GM21528 (cell line): ENCODE results near the gene RAB26.
"Not testable (repeated sequence)": the region's sequence is repeated elsewhere in the genome, so short reads cannot be mapped to it uniquely, and the experiment has no call there.

Experiments used
- ATAC-seq: cut with Tn5 transposase; IDR thresholded peaks from one replicate; pipeline ENCODE4 v1.9.1; 2021; ENCODE audit warnings: mild to moderate bottlenecking, moderate library complexity; ENCODE audit not compliant: unreplicated experiment, low FRiP score

Gene RAB26

DNA sequence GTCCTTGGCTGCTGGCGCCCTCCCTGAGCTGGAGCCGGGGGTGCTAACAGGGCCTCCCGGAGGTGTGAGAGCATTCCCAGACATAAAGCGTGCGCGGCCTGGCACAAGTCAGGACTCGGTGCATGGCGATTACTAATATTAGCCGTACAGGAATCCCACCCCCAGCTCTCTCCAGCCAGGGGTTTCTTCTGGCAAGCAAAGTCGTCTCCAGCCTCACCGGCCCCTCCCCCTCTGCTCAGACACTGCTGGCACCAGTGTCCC, 43.0 kb downstream of the RAB26 start:
- no peak for ATAC-seq

DNA sequence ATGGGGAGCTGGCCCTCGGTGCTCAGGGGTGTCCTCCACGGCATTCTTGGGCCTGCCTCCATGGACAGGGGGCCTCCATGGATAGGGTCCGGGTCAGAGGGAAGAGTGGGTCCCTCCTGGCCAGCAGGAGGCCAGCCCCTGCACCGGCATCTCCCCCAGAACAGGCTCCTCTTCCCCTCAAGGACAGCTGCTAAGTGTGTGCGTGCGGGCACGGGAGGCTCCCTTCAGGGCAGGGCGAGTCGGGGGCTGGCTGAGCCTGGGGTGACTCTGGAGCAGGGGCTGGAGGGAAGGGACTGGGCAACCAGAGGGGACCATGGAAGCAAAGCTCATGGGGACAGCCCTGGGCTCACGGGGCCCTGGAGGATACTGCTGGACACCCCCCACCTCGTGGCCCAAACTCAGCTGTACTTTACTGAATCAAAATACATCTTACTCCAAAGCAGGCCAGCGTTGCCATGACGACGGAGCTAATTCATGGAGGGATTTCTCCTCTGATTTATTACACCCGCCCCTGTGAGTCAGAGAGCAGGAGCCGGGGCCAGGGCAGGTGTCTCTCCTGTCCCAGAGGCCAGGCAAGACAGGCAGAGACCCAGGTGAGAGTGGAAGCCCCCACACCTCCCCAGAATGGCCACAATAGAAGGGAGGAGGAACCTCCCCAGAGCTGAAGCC, 45.9 kb downstream of the RAB26 start:
- ATAC-seq, result no peak

DNA sequence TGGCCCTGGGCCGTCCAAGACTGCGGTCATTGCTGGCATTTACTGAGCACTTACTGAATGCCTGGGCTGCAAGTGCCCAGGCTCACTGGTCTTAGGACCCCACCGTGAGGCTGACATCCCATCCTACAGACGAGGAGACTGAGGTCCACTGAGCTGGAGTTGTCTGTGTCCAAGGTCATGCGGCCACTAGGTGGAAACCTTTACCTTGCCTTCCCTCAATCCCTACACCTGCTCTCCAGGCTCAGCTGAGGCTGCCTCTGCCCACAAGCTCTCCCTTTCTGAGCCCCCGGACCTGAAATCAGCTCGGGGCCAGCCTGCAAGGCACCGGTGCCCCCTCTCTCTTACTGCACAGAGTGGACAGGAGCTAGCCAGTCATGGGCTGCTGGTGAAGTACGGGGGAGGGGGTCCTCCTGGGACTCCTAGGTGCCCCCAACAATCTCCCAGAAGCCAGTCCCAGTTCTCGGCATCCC, 46.5 kb downstream of the RAB26 start:
- no peak for ATAC-seq

DNA sequence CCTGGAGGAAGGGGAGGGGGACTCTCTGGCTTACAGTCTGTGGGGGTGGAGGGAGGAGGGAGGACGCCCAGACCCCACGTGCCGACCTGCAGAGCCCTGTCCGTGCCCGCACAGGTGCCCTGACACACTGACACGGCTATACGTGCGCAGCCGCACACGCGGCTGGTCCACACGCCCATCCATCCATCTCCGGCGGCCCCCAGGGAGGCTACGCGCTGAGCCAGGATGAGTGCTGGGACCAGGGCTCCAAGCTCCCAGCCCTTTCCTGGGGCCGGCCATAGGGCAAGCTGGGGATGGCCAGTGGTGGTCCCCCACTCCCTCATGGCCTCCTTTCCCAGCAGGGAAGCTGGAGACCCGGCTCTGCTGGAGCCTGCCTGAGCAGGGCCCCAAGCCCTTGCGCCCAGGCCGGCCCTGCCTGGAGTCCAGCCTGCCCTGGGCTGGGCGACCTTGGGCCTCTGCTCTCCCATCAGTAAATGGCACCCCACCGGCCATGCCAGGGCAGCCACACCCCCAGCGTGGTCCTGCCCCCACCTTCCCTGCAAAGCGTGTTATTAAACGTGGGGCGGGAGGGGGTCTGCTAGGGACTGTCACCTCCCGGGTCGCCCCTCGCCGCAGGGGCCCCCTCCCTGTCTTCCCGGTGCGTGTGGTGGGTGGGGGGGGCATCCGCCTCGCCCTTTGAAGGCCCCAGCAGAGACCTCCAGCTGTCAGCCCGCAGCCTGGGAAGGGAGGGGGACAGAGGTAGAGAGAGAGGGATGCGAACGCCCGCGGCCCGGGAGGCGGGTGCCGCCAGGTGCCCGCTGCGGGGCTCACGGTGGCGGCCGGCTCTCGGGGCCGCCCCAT, 47.1 kb downstream of the RAB26 start:
- ATAC-seq, result no peak

DNA sequence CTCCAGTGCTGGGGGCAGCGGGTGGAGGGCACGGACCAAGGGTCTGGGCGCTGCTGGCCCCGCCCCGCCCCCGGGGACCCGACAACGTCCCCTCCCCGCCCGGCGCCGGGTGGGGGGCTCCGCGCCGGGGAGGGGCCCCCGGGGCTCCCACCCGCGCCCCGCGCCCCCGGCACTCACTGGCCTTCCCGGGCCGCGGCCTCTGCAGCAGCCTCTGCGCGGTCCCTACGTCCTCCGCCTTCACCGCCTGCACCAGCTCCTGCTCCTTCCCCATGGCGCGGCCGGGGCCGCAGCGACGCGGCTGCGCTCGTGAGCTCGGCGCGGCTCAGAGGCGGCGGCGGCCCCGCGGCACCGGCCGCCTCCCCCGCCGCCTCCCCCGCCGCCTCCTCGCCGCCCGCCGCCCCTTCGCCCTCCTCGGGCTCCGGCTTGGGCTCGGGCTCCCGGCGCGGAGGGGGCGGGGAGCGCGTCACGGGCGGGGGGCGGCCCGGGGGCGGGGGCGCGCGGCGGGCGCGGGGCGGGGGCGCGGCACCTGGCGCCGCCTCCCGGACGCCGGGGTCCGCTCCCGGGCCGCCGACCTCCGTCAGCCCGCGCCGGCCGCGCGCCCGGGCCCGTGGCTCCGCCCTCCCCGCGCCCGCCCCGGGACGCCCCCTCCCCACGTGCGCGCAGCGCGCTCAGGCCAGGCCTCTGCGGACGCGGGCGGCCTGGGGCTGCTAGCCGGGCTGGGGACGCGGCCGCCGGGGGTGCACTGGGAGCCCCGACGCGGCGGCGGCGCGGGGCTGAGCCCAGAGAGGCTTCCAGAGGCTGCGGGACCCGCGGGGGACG, 47.9 kb downstream of the RAB26 start, which contains the start of gene CASKIN1:
TSS of gene CASKIN1 (minus strand) at position 444 of the 819 bp plus-strand sequence. CDS start at position 271, 173 bp downstream.
- ATAC-seq, result no peak

DNA sequence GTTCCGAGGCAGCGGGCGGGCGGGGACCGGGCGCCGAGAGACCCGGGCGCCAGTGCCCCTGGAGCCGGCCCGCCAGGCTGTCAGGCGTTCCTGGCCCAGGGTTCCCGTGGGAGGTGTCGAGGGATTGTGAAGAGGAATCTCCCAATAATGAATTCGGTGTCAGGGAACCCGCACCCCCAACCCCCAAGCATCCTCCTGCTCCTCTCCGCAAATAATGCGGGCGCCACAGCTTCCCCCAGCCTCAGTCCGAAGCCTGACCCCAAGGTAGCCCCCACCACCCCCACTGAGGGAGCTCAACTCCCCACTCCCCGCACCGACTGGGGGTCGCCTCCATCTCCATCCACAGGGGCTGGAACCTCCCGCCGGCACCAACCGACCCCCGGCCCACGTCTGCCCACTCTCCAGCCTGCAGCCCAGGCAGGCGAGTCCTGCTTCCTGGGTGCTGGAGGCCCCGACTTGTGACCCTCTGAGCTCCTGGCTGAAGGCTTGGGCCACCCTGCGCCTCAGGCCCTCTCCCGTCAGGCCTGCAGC, 48.6 kb downstream of the RAB26 start:
- no peak for ATAC-seq

DNA sequence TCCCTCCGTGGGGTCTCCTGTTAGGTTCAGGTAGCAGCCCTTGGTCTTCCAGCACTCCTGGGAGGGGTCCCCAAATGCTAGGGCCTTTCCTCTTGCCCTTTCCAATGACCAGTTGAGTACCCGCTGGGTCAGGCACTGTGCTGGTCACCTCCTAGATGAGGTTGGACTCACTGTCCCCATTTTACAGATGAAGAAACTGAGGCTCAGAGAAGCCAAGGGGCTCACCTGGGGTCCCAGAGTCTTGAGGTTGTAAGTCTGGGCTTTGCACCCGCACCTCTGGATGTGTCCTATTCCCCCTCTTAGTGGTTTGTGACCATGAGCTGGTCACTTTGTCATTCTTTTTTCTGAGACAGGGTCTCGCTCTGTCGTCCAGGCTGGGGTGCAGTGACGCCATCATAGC, 49.3 kb downstream of the RAB26 start:
- ATAC-seq, result no peak

DNA sequence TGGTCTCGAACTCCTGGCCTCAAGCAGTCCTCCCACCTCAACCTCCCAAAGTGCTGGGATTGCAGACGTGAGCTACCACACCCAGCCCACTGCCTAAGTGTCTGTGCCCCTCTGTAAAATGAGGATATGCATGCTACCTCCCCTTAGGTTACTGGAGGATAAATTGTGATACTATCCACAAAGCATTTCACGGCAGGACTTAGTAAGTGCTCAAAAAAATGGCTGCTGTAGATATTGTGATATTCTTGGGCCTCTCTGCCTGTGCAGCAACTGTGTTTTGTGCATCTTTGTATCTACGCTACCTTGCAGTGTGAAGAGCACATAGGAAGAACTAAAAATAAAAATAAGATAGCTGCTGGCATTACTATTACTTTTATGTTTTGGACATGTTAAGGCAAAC, 49.9 kb downstream of the RAB26 start:
- ATAC-seq, result no peak

DNA sequence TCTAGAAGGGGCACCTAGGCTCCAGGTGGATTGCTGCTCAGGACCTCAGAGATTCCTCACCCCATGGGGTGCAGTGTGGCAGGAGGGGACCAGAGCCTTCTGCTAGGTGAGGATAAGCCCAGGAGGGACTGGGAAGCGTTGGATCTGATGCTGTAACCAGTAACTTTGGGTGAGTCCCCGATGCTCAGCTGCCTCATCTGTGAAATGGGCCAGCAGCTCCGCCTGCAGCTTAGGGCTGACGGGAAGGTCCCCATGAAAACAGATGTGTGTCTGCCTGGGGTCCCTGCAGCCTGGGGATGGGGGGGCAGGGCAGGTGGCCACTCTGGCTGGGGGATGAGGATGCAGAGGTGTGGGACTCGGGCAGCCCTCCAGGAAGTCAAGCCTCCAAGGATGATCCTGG, 50.7 kb downstream of the RAB26 start:
- ATAC-seq, result no peak

DNA sequence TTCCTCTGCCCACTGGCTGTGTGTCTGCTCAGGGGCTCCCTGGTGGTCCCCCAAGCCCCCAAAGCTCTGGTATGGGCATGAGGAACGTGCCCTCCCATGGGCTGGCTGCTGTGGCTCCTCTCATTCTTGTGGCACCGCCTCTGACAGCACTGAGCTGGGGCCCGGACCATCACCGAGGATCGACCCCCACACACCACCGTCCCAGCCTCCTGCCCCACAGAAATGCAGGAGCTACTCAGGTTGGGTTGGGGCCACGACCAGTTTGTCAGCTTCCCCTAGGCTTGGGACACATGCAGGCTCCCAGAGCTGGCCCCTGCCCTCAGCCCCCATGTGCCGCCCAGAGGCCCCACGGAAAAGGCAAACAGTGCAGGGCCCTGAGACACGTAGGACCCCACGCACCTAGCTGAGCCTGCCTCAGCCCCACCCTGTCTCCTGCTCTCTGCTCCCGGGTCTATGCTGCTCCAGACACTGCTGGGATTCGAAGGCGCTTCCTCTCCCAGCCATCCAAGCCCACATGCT, 51.3 kb downstream of the RAB26 start:
- ATAC-seq, result no peak

DNA sequence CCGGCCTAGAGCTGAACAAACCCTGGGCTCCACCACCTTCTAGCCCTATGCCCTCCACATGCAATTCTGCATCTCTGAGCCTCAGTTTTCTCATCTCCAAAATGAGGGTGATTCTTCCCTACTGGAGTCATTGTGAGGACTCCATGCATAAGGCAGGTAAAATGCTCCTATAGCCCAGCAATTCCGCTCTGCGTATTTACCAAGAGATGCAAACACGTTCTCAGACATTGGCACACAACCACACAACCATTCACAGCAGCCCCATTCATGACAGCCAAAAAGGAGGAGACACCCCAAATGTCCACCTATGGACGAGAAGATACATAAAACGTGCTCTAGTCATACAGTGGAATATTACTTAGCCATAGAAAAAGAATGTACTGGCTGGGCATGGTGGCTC, 51.9 kb downstream of the RAB26 start:
- ATAC-seq, result no peak

DNA sequence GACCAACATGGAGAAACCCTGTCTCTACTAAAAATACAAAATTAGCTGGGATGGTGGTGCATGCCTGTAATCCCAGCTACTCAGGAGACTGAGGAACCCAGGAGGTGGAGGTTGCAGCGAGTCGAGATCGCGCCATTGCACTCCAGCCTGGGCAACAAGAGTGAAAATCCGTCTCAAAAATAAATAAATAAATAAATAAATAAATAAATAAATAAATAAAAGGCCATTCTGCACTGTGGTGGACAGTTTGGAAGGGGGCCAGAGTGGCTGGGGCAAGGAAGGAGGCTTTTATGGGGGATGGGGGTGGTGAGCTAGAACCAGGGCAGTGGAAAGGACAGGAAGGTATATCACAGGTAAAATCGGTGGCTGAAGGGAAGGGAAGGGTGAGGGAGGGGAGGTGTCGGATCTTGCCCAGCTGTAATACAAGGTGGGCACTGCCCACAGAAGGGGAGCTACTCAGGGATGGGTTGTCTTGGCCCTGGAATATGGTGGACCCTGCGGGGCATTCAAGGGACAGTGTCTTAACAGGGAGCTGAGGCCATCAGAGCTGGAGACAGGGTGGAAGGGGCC, 54.8 kb downstream of the RAB26 start:
- not testable (repeated sequence) for ATAC-seq
